Neural progenitor cell (in vitro differentiated cells): ENCODE measurements around the gene KNDC1. TPM values are rescaled to one million over a fixed set of nuclear protein-coding genes. Genes with fewer than 3 reads are reported as not detected.

Experiments used
- DNase-seq: peaks from one replicate; pipeline ENCODE4 v3.0.0-alpha.2; 2016; ENCODE audit warnings: low spot score
- H2AFZ ChIP-seq: fragments of 200-600 bp; sonication (generic); replicated peaks from 2 replicates; pipeline ENCODE4 v1.6.1; 2016; ENCODE audit warnings: antibody characterized with exemption
- H3F3A ChIP-seq: fragments of 200-600 bp; sonication (generic); 2 replicates; pipeline ENCODE4 v1.6.1; 2016; ENCODE audit warnings: antibody characterized with exemption, low read depth
- H3K27ac ChIP-seq: fragments of 200-600 bp; sonication (generic); 2 replicates; pipeline ENCODE4 v1.5.1; 2016; ENCODE audit warnings: mild to moderate bottlenecking
- H3K27me3 ChIP-seq: fragments of 200-600 bp; sonication (generic); 2 replicates; pipeline ENCODE4 v1.6.1; 2016; ENCODE audit warnings: mild to moderate bottlenecking, moderate library complexity
- H3K36me3 ChIP-seq: fragments of 200-600 bp; sonication (generic); 2 replicates; pipeline ENCODE4 v1.5.1; 2016
- H3K4me1 ChIP-seq: fragments of 200-600 bp; sonication (generic); 2 replicates; pipeline ENCODE4 v1.6.1; 2016; ENCODE audit warnings: mixed run types
- H3K4me2 ChIP-seq: fragments of 200-600 bp; sonication (generic); 2 replicates; pipeline ENCODE4 v1.6.1; 2016
- H3K4me3 ChIP-seq: fragments of 200-600 bp; sonication (generic); 2 replicates; pipeline ENCODE4 v1.5.1; 2016
- H3K79me2 ChIP-seq: fragments of 200-600 bp; sonication (generic); 2 replicates; pipeline ENCODE4 v1.6.1; 2016; ENCODE audit warnings: low read depth
- H3K9ac ChIP-seq: fragments of 200-600 bp; sonication (generic); 2 replicates; pipeline ENCODE4 v1.6.1; 2016
- H3K9me3 ChIP-seq: fragments of 200-600 bp; sonication (generic); 2 replicates; pipeline ENCODE4 v1.5.1; 2016; ENCODE audit warnings: low read depth
- H4K20me1 ChIP-seq: fragments of 200-600 bp; sonication (generic); 2 replicates; pipeline ENCODE4 v1.6.1; 2016; ENCODE audit warnings: low read depth
- H3K27ac Mint-ChIP-seq: 3 replicates; pipeline ENCODE4 v1.8.0; 2021; ENCODE audit warnings: mixed read lengths
- H3K27me3 Mint-ChIP-seq: 2 replicates; pipeline ENCODE4 v1.8.0; 2022; ENCODE audit warnings: low read depth, mild to moderate bottlenecking, inconsistent platforms, moderate library complexity, mixed read lengths; ENCODE audit not compliant: insufficient read depth
- H3K36me3 Mint-ChIP-seq: 3 replicates; pipeline ENCODE4 v1.8.0; 2021; ENCODE audit warnings: mixed read lengths
- H3K4me1 Mint-ChIP-seq: 3 replicates; pipeline ENCODE4 v1.8.0; 2021; ENCODE audit warnings: mixed read lengths
- H3K4me3 Mint-ChIP-seq: 3 replicates; pipeline ENCODE4 v1.8.0; 2021; ENCODE audit warnings: mild to moderate bottlenecking, moderate library complexity, mixed read lengths
- H3K9me3 Mint-ChIP-seq: 3 replicates; pipeline ENCODE4 v1.8.0; 2020; ENCODE audit warnings: mixed read lengths
- EZH2 ChIP-seq: fragments of 200-600 bp; sonication (generic); IDR thresholded peaks from 2 replicates; pipeline ENCODE4 v1.6.1; 2017; ENCODE audit warnings: antibody characterized with exemption, mild to moderate bottlenecking, moderate library complexity
- EZH2phosphoT487 ChIP-seq: fragments of 200-600 bp; sonication (generic); IDR thresholded peaks from 2 replicates; pipeline ENCODE4 v1.6.1; 2017; ENCODE audit warnings: antibody characterized with exemption
- total RNA-seq: library from RNA; depleted of rRNA; stranded (reverse); fragments of >200 nt; gene quantifications from 2 replicates; pipeline ENCODE4 v1.2.3, GENCODE V29; 2015; ENCODE audit warnings: low replicate concordance
- TF ChIP-seq, protein P1 (sequence below): fragments of 200-600 bp; sonication (generic); IDR thresholded peaks from 2 replicates; pipeline ENCODE4 v1.5.1; 2017; ENCODE audit warnings: antibody characterized with exemption, mild to moderate bottlenecking

The KNDC1 gene
- total RNA-seq, 1 donor from 2014 or later: 1.8 TPM

DNA sequence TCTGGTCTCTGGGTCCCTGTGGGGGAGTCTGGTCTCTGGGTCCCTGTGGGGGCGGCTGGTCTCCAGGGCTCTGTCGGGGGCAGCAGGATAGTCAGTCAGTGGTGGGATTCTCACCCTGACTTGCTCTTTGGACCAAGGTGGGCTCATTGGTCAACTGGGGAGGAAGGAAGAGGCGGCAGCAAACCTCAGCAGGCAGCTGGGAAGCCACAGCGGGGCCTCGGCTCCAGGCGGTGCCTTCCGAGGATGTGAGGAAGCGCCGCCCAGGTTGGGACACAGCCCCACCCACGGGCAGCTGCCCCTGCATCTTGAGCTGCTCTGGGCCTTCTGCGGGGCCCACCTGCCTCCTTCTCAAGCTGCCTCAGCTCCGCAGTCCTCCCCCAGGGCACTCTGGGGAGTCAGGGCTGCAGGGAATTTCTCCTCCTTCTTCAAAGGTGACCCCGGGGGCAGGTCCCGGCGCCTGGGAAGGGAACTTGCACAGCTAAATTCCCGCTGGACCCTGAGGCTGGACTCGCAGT lies 20.4 kb upstream of the KNDC1 start:
- Histone ChIP-seq H3K36me3 (no peaks in the 10 kb centered on the region), H2AFZ (no peak overlapping the region), H3K9ac (no peak overlapping the region), H3K27ac (no peak overlapping the region), H3K79me2 (no peaks in the 10 kb centered on the region), H3K4me2 (no peak overlapping the region), H3K4me1 (peaks cover 4% of the 10 kb centered on the region), H3K9me3 (no peaks in the 10 kb centered on the region), H4K20me1 (no peaks in the 10 kb centered on the region), H3K27me3 (no peaks in the 10 kb centered on the region), H3F3A (no peaks in the 10 kb centered on the region), H3K4me3 (no peak overlapping the region)
- Mint-ChIP-seq H3K27me3 (peaks cover 2% of the 10 kb centered on the region), H3K9me3 (no peaks in the 10 kb centered on the region), H3K4me1 (peaks cover 19% of the 10 kb centered on the region), H3K27ac (no peak overlapping the region), H3K4me3 (no peak overlapping the region), H3K36me3 (no peaks in the 10 kb centered on the region)
- TF ChIP-seq, protein P1, sequence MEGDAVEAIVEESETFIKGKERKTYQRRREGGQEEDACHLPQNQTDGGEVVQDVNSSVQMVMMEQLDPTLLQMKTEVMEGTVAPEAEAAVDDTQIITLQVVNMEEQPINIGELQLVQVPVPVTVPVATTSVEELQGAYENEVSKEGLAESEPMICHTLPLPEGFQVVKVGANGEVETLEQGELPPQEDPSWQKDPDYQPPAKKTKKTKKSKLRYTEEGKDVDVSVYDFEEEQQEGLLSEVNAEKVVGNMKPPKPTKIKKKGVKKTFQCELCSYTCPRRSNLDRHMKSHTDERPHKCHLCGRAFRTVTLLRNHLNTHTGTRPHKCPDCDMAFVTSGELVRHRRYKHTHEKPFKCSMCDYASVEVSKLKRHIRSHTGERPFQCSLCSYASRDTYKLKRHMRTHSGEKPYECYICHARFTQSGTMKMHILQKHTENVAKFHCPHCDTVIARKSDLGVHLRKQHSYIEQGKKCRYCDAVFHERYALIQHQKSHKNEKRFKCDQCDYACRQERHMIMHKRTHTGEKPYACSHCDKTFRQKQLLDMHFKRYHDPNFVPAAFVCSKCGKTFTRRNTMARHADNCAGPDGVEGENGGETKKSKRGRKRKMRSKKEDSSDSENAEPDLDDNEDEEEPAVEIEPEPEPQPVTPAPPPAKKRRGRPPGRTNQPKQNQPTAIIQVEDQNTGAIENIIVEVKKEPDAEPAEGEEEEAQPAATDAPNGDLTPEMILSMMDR: no peak
- TF ChIP-seq EZH2: no peak
- TF ChIP-seq EZH2phosphoT487: no peak
- DNase-seq: peak; percentile 37

DNA sequence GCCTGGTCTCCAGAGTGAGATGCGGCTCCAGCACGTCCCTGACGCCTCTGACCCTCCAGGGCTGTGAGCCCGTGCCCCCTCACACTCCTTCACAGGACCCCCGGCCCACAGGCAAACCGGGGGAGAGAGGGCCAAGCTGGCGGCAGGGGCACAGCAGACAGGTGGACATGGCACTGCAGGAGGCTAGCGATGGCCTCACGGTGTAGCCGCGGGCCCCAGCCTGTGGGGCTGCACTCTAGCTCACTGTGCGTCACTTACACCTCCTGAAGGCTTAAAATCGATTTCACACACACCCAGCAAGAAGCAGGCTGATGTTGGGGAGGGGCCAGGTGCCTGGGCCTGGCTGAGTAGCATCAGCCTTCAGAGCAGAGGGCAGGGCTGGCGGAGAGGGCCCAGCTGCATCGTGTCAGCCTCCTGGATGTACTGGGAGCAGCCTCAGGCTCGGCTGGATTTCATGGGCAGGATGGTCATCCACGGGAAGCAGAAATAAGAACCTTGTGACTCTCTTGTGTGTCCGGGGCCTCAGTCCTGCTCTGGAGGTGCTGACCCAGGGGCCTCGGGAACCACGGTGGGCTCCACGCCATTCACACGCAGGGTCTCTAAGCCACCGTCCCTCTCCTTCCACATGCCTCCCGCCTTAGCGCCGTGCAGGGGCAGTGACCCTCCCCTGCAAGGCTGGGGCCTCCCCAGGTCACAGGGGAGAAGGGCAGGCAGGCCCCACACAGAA lies 19.4 kb upstream of the KNDC1 start:
- H3K4me3 Mint-ChIP-seq: no peak overlapping the region
- no peak overlapping the region for H3K27ac ChIP-seq
- peak overlapping the region; percentile 63 for H3K27ac Mint-ChIP-seq

DNA sequence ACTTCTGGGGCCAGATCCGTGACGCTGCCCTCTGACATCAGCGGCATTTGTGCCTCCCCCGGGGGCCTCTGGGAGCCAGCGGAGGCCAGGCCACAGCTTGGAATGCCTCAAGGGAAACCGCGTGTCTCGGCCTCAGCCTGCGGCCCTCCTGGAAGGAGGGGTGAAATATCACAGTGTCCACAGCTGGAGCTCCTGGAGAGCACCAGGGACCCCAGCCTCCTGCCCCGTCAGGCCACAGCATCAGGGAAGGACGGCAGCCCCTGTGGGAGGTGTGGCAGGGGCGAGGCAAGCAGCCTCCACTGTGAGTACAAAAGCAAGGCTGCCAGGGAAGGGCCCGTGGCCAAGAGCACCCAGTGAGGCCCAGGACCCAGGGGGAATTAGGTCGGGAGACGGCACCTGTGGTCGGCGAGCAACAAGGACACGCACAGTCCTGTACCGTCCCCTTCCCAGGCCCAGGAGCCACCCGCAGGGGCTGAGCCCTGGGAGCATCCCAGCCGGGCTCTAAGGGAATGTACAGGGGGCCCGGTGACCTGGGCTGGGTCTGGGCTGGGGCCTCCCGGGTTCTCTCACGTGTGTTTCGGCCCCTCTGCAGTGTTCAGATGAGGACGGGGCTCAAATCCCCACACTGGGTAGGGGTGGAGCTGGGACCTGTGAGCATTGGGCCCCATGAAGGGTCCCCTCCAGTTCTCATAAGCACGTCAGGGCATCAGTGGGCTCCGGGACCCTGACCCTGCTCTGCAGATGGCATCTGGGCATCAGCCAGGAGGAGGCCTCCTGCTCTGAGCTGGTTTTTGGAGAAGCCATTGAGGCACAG lies 18.7 kb upstream of the KNDC1 start:
- H3K27me3 Mint-ChIP-seq: peaks cover 3% of the 10 kb centered on the region
- Histone ChIP-seq H3K27ac (no peak overlapping the region), H3K9me3 (no peaks in the 10 kb centered on the region), H3F3A (no peaks in the 10 kb centered on the region), H3K4me2 (no peak overlapping the region), H3K9ac (no peak overlapping the region), H3K27me3 (no peaks in the 10 kb centered on the region), H2AFZ (no peak overlapping the region), H3K4me3 (no peak overlapping the region), H3K36me3 (no peaks in the 10 kb centered on the region), H3K79me2 (no peaks in the 10 kb centered on the region), H3K4me1 (peaks cover 4% of the 10 kb centered on the region), H4K20me1 (no peaks in the 10 kb centered on the region)
- no peaks in the 10 kb centered on the region for H3K36me3 Mint-ChIP-seq
- H3K9me3 Mint-ChIP-seq: no peaks in the 10 kb centered on the region
- TF ChIP-seq EZH2: no peak
- TF ChIP-seq EZH2phosphoT487: no peak
- TF ChIP-seq, protein P1: no peak
- peaks cover 23% of the 10 kb centered on the region for H3K4me1 Mint-ChIP-seq
- no peak overlapping the region for H3K4me3 Mint-ChIP-seq
- no peak for DNase-seq
- H3K27ac Mint-ChIP-seq: no peak overlapping the region

More for the DNA sequence above, 19.4 kb upstream of the KNDC1 start:
- no peak overlapping the region for H2AFZ ChIP-seq
- H4K20me1 ChIP-seq: no peaks in the 10 kb centered on the region
- Mint-ChIP-seq H3K27me3 (no peaks in the 10 kb centered on the region), H3K36me3 (no peaks in the 10 kb centered on the region), H3K4me1 (peaks cover 23% of the 10 kb centered on the region), H3K9me3 (no peaks in the 10 kb centered on the region)
- H3K4me3 ChIP-seq: no peak overlapping the region
- TF ChIP-seq, protein P1: no peak
- TF ChIP-seq EZH2: no peak
- no peak for TF ChIP-seq EZH2phosphoT487
- H3K79me2 ChIP-seq: no peaks in the 10 kb centered on the region
- DNase-seq: no peak
- H3K4me2 ChIP-seq: no peak overlapping the region
- H3K4me1 ChIP-seq: peaks cover 4% of the 10 kb centered on the region
- H3K9ac ChIP-seq: no peak overlapping the region
- no peaks in the 10 kb centered on the region for H3K36me3 ChIP-seq
- no peaks in the 10 kb centered on the region for H3K27me3 ChIP-seq
- H3K9me3 ChIP-seq: no peaks in the 10 kb centered on the region
- H3F3A ChIP-seq: no peaks in the 10 kb centered on the region
